ENCODE results near the gene GNB4.

Gene GNB4

DNA sequence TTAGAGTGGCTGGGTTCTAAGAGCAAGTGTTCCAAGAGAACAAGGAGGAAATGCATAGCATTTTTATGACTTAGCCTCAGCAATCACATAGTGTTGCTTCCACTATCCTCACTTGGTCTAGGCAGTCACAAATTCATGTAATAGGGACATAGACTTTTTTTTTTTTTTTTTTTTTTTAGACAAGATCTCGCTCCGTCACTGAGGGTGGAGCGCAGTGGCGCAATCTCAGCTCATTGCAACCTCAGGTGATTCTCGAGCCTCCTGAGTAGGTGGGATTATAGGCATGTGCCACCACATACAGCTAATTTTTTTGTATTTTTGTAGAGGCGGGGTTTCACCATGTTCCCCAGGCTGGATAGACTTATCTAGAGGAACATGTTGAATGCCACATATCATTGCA lies 4.7 kb upstream of the GNB4 start:
- DNase-seq (ENCODE audit: low spot score), result no peak
- no peak for TF ChIP-seq CTCF (IDR thresholded peaks at IDR 0.05; ENCODE audit: borderline replicate concordance, control extremely low read depth, extremely low read depth, insufficient read depth, missing control alignments)
- in situ Hi-C loops (cut with MboI; ENCODE audit: low sequenced_read_pairs, unreplicated experiment), result no loop called here

- no peak for DNase-seq (ENCODE audit: low spot score)
- in situ Hi-C loops (cut with MboI; ENCODE audit: low sequenced_read_pairs, unreplicated experiment), result no loop called here
- no peak for TF ChIP-seq CTCF (IDR thresholded peaks at IDR 0.05; ENCODE audit: borderline replicate concordance, control extremely low read depth, extremely low read depth, insufficient read depth, missing control alignments)
Observed at GRCh38 chr3:179454887-179455286, 3.6 kb upstream of the GNB4 start.

- TF ChIP-seq CTCF (IDR thresholded peaks at IDR 0.05; ENCODE audit: borderline replicate concordance, control extremely low read depth, extremely low read depth, insufficient read depth, missing control alignments), result no peak
Observed at GRCh38 chr3:179453967-179454366, 2.7 kb upstream of the GNB4 start.

DNA sequence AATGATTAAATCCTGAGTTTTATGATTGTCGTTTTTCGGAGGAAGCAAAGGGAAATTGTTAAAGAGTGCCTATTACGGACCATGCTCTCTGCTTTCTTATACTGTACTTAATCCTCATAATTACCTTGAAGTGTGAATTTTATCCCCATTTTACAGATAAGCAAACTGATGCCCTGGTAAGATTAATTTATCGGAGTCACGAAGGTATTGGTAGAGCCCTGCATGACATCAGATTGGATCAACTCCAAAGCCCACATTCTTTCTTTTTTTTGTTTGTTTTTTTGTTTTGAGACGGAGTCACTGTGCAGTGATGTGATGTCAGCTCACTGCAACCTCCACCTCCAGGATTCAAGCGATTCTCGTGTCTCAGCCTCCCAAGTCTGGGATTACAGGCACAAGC lies 1.6 kb upstream of the GNB4 start:
- in situ Hi-C loops (cut with MboI; ENCODE audit: low sequenced_read_pairs, unreplicated experiment), result no loop called here
- no peak for DNase-seq (ENCODE audit: low spot score)
- no peak for TF ChIP-seq CTCF (IDR thresholded peaks at IDR 0.05; ENCODE audit: borderline replicate concordance, control extremely low read depth, extremely low read depth, insufficient read depth, missing control alignments)

More at GRCh38 chr3:179453967-179454366, 2.7 kb upstream of the GNB4 start:
- in situ Hi-C loops (cut with MboI; ENCODE audit: low sequenced_read_pairs, unreplicated experiment), result no loop called here
- DNase-seq (ENCODE audit: low spot score), result no peak

GRCh38 chr3:179452176-179452564 lies 900 bp upstream of the GNB4 start:
- no peak for DNase-seq (ENCODE audit: low spot score)
- in situ Hi-C loops (cut with MboI; ENCODE audit: low sequenced_read_pairs, unreplicated experiment), result no loop called here
- no peak for TF ChIP-seq CTCF (IDR thresholded peaks at IDR 0.05; ENCODE audit: borderline replicate concordance, control extremely low read depth, extremely low read depth, insufficient read depth, missing control alignments)

- in situ Hi-C loops (cut with MboI; ENCODE audit: low sequenced_read_pairs, unreplicated experiment), result no loop called here
- DNase-seq (ENCODE audit: low spot score), result no peak
- no peak for TF ChIP-seq CTCF (IDR thresholded peaks at IDR 0.05; ENCODE audit: borderline replicate concordance, control extremely low read depth, extremely low read depth, insufficient read depth, missing control alignments)
Observed at GRCh38 chr3:179450901-179451264, 387 bp downstream of the GNB4 start.

DNA sequence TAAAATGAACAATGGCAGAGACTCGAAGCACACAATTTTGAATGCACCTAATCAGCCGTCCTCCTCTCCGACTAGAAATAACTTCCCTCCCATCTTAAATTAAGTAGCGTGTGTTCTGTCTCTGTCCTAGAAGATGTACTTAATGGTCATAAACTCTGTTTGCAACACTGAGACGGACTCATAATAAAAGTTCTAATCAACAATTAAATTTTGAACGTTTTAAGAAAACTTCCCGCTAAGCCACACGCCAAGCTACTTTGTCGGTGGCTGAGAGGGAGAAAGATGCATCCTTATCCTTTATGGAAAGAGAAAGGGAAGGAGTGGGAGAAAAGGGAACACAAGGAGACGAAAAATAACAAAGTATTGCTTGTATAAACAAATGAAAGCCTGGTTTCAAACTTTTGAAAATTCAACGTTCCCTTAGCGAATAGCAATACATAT lies 989 bp downstream of the GNB4 start:
- no peak for TF ChIP-seq CTCF (IDR thresholded peaks at IDR 0.05; ENCODE audit: borderline replicate concordance, control extremely low read depth, extremely low read depth, insufficient read depth, missing control alignments)
- no peak for DNase-seq (ENCODE audit: low spot score)

More for the DNA sequence above, 989 bp downstream of the GNB4 start:
- in situ Hi-C loops (cut with MboI; ENCODE audit: low sequenced_read_pairs, unreplicated experiment), result no loop called here

Data from GM13976 (cell line).